Neural cell (in vitro differentiated cells): Measurements from ENCODE around the gene CDH5. TPM values are rescaled to one million over a fixed set of nuclear protein-coding genes. Genes with fewer than 3 reads are reported as not detected.

Experiments
- H2AFZ ChIP-seq: fragments of 200-600, 300-800 bp; sonication (generic), shearing (Covaris generic); 2 replicates; pipeline ENCODE4 v1.6.0; 2014; ENCODE audit warnings: low read depth, mild to moderate bottlenecking, antibody characterized with exemption, low read length, moderate library complexity
- H3F3A ChIP-seq: fragments of 200-600 bp; shearing (Covaris generic); 2 replicates; pipeline ENCODE4 v1.6.1; 2016; ENCODE audit warnings: mild to moderate bottlenecking, moderate library complexity, mixed read lengths, antibody characterized with exemption, low read length; ENCODE audit not compliant: insufficient read depth, poor library complexity, severe bottlenecking
- H3K27ac ChIP-seq: fragments of 200-600, 300-800 bp; sonication (generic), shearing (Covaris generic); 2 replicates; pipeline ENCODE4 v1.5.1; 2014; ENCODE audit warnings: mild to moderate bottlenecking, low read length, moderate library complexity
- H3K27me3 ChIP-seq: fragments of 300-800, 200-600 bp; sonication (generic), shearing (Covaris generic); 2 replicates; pipeline ENCODE4 v1.6.0; 2014; ENCODE audit warnings: mild to moderate bottlenecking, low read depth, low read length, moderate library complexity; ENCODE audit not compliant: insufficient read depth
- H3K36me3 ChIP-seq: fragments of 300-800, 200-600 bp; sonication (generic), shearing (Covaris generic); 2 replicates; pipeline ENCODE4 v1.5.1; 2014; ENCODE audit warnings: mild to moderate bottlenecking, antibody characterized with exemption, low read length, moderate library complexity; ENCODE audit not compliant: insufficient read depth
- H3K4me2 ChIP-seq: fragments of 300-800, 200-600 bp; sonication (generic), shearing (Covaris generic); 2 replicates; pipeline ENCODE4 v1.6.0; 2014; ENCODE audit warnings: mild to moderate bottlenecking, low read length
- H3K4me3 ChIP-seq: fragments of 300-800, 200-600 bp; sonication (generic), shearing (Covaris generic); 2 replicates; pipeline ENCODE4 v1.5.1; 2014; ENCODE audit warnings: mild to moderate bottlenecking, low read length, moderate library complexity
- H3K79me2 ChIP-seq: fragments of 200-600 bp; shearing (Covaris generic); replicated peaks from 2 replicates; pipeline ENCODE4 v1.6.0; 2014; ENCODE audit warnings: mild to moderate bottlenecking, low read length, moderate library complexity; ENCODE audit not compliant: insufficient read depth
- H3K9ac ChIP-seq: fragments of 300-800, 200-600 bp; sonication (generic), shearing (Covaris generic); 2 replicates; pipeline ENCODE4 v1.6.1; 2016; ENCODE audit warnings: mild to moderate bottlenecking, low read length, mixed read lengths
- H3K9me2 ChIP-seq: fragments of 200-600 bp; shearing (Covaris generic); 2 replicates; pipeline ENCODE4 v1.6.1; 2016; ENCODE audit warnings: mild to moderate bottlenecking, low read length, mixed read lengths; ENCODE audit not compliant: insufficient read depth
- H3K9me3 ChIP-seq: fragments of 200-600, 300-800 bp; sonication (generic), shearing (Covaris generic); 2 replicates; pipeline ENCODE4 v1.6.1; 2016; ENCODE audit warnings: mild to moderate bottlenecking, mixed run types, low read length, moderate library complexity, mixed read lengths
- H4K20me1 ChIP-seq: fragments of 200-600 bp; shearing (Covaris generic); 2 replicates; pipeline ENCODE4 v1.6.1; 2016; ENCODE audit warnings: mild to moderate bottlenecking, mixed run types; ENCODE audit not compliant: insufficient read depth
- CTCF ChIP-seq: fragments of 450-650 bp; IDR thresholded peaks from 2 replicates; pipeline ENCODE4 v1.5.1; 2014; ENCODE audit warnings: antibody characterized with exemption, mild to moderate bottlenecking, moderate library complexity; ENCODE audit not compliant: poor library complexity, severe bottlenecking
- EP300 ChIP-seq: fragments of 450-650 bp; conservative IDR thresholded peaks from 2 replicates; pipeline ENCODE4 v1.6.1; 2014; ENCODE audit warnings: antibody characterized with exemption, mild to moderate bottlenecking, moderate library complexity; ENCODE audit not compliant: poor library complexity, severe bottlenecking
- EZH2 ChIP-seq: fragments of 200-600, 300-800 bp; shearing (Covaris generic), sonication (generic); IDR thresholded peaks from 2 replicates; pipeline ENCODE4 v1.6.1; 2014; ENCODE audit warnings: antibody characterized with exemption, low read length, borderline replicate concordance, mild to moderate bottlenecking; ENCODE audit not compliant: insufficient read depth, poor library complexity, severe bottlenecking
- MXI1 ChIP-seq: fragments of 450-650 bp; conservative IDR thresholded peaks from 2 replicates; pipeline ENCODE4 v1.6.1; 2014; ENCODE audit warnings: antibody characterized with exemption, mild to moderate bottlenecking; ENCODE audit not compliant: poor library complexity, severe bottlenecking
- POLR2AphosphoS5 ChIP-seq: IDR thresholded peaks from 2 replicates; pipeline ENCODE4 v1.6.1; 2012
- RAD21 ChIP-seq: fragments of 450-650 bp; conservative IDR thresholded peaks from 2 replicates; pipeline ENCODE4 v1.6.1; 2014; ENCODE audit warnings: antibody characterized with exemption, mild to moderate bottlenecking, moderate library complexity
- REST ChIP-seq: IDR thresholded peaks from 2 replicates; pipeline ENCODE4 v1.6.1; 2012; ENCODE audit warnings: borderline replicate concordance
- SMC3 ChIP-seq: fragments of 450-650 bp; conservative IDR thresholded peaks from 2 replicates; pipeline ENCODE4 v1.6.1; 2014; ENCODE audit warnings: antibody characterized with exemption, mild to moderate bottlenecking, moderate library complexity; ENCODE audit not compliant: poor library complexity
- TAF1 ChIP-seq: IDR thresholded peaks from 2 replicates; pipeline ENCODE4 v1.6.1; 2012; ENCODE audit warnings: low read depth
- polyA plus RNA-seq: library from polyadenylated mRNA; depleted of rRNA; stranded (reverse); fragments of >200 nt; gene quantifications from 2 replicates; pipeline ENCODE4 v1.2.3, GENCODE V29; 2014

CDH5 gene
- polyA plus RNA-seq, 1 donor from 2014 or later: not detected

- Histone ChIP-seq H3K9ac (no peak overlapping the region), H3K27ac (no peak overlapping the region), H3F3A (no peaks in the 10 kb centered on the region), H3K4me3 (no peak overlapping the region), H3K36me3 (no peaks in the 10 kb centered on the region), H3K9me2 (no peaks in the 10 kb centered on the region), H4K20me1 (no peaks in the 10 kb centered on the region), H3K9me3 (no peaks in the 10 kb centered on the region), H3K4me2 (no peak overlapping the region), H3K27me3 (no peaks in the 10 kb centered on the region), H2AFZ (no peak overlapping the region), H3K79me2 (no peaks in the 10 kb centered on the region)
- TF ChIP-seq REST (no peak), SMC3 (no peak), EP300 (no peak), EZH2 (no peak), RAD21 (no peak), TAF1 (no peak), MXI1 (no peak), POLR2AphosphoS5 (no peak), CTCF (no peak)
These were observed 2.2 kb upstream of the CDH5 start for GRCh38 chr16:66364117-66364958.

- TF ChIP-seq POLR2AphosphoS5 (no peak), RAD21 (no peak), EZH2 (no peak), SMC3 (no peak), EP300 (no peak), REST (no peak), CTCF (no peak), TAF1 (no peak), MXI1 (no peak)
- H3K4me2 ChIP-seq: no peak overlapping the region
- no peaks in the 10 kb centered on the region for H3K9me3 ChIP-seq
- no peak overlapping the region for H3K9ac ChIP-seq
- H3K36me3 ChIP-seq: no peaks in the 10 kb centered on the region
- no peak overlapping the region for H3K4me3 ChIP-seq
- H3F3A ChIP-seq: no peaks in the 10 kb centered on the region
- no peaks in the 10 kb centered on the region for H3K79me2 ChIP-seq
- no peaks in the 10 kb centered on the region for H3K27me3 ChIP-seq
- no peak overlapping the region for H2AFZ ChIP-seq
- H4K20me1 ChIP-seq: no peaks in the 10 kb centered on the region
- no peaks in the 10 kb centered on the region for H3K9me2 ChIP-seq
- H3K27ac ChIP-seq: no peak overlapping the region
These were observed 1.6 kb upstream of the CDH5 start for GRCh38 chr16:66364959-66365306.
